NOMO-1 (cell line): ENCODE measurements around the gene KCNN1.
"Not testable (repeated sequence)": the region's sequence is repeated elsewhere in the genome, so short reads cannot be mapped to it uniquely, and the experiment has no call there.

Experiments used
- DNase-seq, 2 experiments: peaks; one replicate each; lab custom pipeline; 2025; ENCODE audit not compliant: unreplicated experiment in 2 of 2; lab: John Stamatoyannopoulos, UW

KCNN1 gene

GRCh38 chr19:18021121-18021755 lies 54.3 kb downstream of the KCNN1 start:
- no peak for DNase-seq

- DNase-seq, result peak; percentile 28
These were observed 56.8 kb downstream of the KCNN1 start for GRCh38 chr19:18023622-18024251.

GRCh38 chr19:18027151-18027550 lies 60.2 kb downstream of the KCNN1 start:
- DNase-seq, result no peak

- DNase-seq, result no peak
These were observed 62.9 kb downstream of the KCNN1 start for GRCh38 chr19:18029617-18030338.

- DNase-seq, result peak; percentile 27 to 46
These were observed 64.5 kb downstream of the KCNN1 start for GRCh38 chr19:18031401-18031800.

GRCh38 chr19:18032102-18032501 lies 65.2 kb downstream of the KCNN1 start:
- DNase-seq, result not testable (repeated sequence)

- no peak for DNase-seq
These were observed 74.1 kb downstream of the KCNN1 start for GRCh38 chr19:18041054-18041453.

- DNase-seq, result no peak
These were observed 76.8 kb downstream of the KCNN1 start for GRCh38 chr19:18043676-18044075.

GRCh38 chr19:18044825-18045304 lies 78.0 kb downstream of the KCNN1 start:
- peak; percentile 87 to 91 for DNase-seq

GRCh38 chr19:18045307-18046050 lies 78.6 kb downstream of the KCNN1 start:
- DNase-seq, result no peak

- DNase-seq, result no peak
These were observed 79.3 kb downstream of the KCNN1 start for GRCh38 chr19:18046059-18046718.

- DNase-seq, result no peak
These were observed 82.5 kb downstream of the KCNN1 start for GRCh38 chr19:18049385-18049784.
